ENCODE measurements around the gene SNAP23.

DNA sequence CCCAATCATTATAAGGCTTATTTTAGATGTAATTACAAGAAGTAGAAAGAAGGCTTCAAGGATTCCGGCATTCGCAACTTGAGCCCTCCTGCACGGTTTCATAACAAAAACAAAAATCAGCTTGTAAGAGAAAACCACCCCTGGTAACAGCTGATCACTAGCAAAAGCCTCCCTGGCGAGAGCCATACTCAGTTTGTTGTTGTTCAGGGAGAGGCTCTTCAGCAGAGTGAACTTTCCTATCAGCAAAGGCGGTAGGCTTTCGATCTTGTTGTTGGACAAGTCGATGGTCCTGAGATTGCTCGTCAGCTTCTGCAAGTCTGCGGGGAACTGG lies 52.4 kb downstream of the SNAP23 start:
- TF ChIP-seq, protein P1, sequence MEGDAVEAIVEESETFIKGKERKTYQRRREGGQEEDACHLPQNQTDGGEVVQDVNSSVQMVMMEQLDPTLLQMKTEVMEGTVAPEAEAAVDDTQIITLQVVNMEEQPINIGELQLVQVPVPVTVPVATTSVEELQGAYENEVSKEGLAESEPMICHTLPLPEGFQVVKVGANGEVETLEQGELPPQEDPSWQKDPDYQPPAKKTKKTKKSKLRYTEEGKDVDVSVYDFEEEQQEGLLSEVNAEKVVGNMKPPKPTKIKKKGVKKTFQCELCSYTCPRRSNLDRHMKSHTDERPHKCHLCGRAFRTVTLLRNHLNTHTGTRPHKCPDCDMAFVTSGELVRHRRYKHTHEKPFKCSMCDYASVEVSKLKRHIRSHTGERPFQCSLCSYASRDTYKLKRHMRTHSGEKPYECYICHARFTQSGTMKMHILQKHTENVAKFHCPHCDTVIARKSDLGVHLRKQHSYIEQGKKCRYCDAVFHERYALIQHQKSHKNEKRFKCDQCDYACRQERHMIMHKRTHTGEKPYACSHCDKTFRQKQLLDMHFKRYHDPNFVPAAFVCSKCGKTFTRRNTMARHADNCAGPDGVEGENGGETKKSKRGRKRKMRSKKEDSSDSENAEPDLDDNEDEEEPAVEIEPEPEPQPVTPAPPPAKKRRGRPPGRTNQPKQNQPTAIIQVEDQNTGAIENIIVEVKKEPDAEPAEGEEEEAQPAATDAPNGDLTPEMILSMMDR (conservative IDR thresholded peaks at IDR 0.05; ENCODE audit: low read depth in 2 of 2): no peak
- TF ChIP-seq POLR2AphosphoS5 (IDR thresholded peaks at IDR 0.05; ENCODE audit: low read depth): no peak
- TF ChIP-seq STAT1 (IDR thresholded peaks at IDR 0.05; ENCODE audit: unreplicated experiment): no peak
- TF ChIP-seq REST (IDR thresholded peaks at IDR 0.05; ENCODE audit: unreplicated experiment): no peak
- TF ChIP-seq EZH2phosphoT487 (IDR thresholded peaks at IDR 0.05; ENCODE audit: unreplicated experiment): no peak

Measured in GM23338 (cell line).